HT-29 (cell line): ENCODE data around the gene MYL5. TPM values are rescaled to one million over a fixed set of nuclear protein-coding genes. Genes with fewer than 3 reads are reported as not detected.
"Not testable (repeated sequence)": the region's sequence is repeated elsewhere in the genome, so short reads cannot be mapped to it uniquely, and the experiment has no call there.

ENCODE experiments used
- DNase-seq: peaks from one replicate; pipeline ENCODE4 v3.0.0-alpha.2; 2015; ENCODE audit warnings: low spot score
- total RNA-seq: library from RNA; depleted of rRNA; stranded (reverse); fragments of >200 nt; shearing (Covaris generic); gene quantifications from 2 replicates; pipeline ENCODE4 v1.2.3, GENCODE V29; 2014

MYL5 gene
- total RNA-seq, 1 experiment from 2014 or later: 12.6 TPM

DNA sequence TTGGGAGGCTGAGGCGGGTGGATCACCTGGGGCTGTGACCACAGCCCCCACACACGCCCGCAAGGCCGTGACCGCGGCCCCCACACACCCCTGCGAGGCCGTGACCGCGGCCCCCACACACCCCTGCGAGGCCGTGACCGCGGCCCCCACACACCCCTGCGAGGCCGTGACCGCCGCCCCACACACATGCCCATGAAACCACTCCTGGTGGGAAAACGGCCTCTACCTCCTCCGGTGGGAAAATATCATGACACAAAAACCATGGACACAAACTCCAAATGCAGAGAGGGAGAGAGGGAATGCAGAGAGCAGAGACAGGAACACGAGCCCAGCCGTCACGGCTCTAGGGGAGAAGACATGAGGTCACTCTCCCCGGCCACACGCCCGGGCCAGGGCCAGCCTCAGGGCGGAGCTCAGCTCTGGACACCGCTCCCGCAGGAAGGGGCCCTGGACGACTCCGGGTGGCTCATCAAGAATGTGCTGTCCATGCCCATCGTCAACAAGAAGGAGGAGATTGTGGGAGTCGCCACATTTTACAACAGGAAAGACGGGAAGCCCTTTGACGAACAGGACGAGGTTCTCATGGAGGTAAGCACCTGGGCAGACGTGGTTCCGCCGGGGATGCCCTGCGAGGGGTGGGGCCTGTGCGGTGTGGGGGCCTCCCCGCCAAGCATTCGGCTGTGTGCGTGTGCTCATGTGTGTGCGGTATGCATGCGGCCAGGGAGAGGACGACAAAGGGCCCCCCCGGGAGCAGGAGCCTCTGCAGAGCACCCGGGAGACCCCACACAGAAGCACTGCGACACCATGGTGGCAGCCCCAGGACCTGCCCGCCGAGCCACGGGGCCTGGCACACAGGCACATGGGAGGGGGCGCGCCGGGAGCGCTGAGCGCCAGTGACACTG is 17.7 kb upstream of the MYL5 start:
- DNase-seq: no peak

DNA sequence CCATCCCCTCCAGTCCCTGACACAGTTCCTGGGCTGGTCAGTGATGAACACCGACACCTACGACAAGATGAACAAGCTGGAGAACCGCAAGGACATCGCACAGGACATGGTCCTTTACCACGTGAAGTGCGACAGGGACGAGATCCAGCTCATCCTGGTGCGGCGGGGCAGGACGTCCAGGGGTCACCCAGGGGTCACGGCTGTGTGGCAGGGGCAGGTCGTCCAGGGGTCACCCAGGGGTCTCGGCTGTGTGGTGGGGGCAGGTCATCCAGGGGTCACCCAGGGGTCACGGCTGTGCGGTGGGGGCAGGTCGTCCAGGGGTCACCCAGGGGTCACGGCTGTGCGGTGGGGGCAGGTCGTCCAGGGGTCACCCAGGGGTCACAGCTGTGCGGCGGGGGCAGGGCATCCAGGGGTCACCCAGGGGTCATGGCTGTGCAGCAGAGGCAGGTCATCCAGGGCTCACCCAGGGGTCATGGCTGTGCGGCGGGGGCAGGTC is 17.0 kb upstream of the MYL5 start:
- DNase-seq: no peak

- no peak for DNase-seq
These were observed 16.3 kb upstream of the MYL5 start for GRCh38 chr4:657834-658667.

DNA sequence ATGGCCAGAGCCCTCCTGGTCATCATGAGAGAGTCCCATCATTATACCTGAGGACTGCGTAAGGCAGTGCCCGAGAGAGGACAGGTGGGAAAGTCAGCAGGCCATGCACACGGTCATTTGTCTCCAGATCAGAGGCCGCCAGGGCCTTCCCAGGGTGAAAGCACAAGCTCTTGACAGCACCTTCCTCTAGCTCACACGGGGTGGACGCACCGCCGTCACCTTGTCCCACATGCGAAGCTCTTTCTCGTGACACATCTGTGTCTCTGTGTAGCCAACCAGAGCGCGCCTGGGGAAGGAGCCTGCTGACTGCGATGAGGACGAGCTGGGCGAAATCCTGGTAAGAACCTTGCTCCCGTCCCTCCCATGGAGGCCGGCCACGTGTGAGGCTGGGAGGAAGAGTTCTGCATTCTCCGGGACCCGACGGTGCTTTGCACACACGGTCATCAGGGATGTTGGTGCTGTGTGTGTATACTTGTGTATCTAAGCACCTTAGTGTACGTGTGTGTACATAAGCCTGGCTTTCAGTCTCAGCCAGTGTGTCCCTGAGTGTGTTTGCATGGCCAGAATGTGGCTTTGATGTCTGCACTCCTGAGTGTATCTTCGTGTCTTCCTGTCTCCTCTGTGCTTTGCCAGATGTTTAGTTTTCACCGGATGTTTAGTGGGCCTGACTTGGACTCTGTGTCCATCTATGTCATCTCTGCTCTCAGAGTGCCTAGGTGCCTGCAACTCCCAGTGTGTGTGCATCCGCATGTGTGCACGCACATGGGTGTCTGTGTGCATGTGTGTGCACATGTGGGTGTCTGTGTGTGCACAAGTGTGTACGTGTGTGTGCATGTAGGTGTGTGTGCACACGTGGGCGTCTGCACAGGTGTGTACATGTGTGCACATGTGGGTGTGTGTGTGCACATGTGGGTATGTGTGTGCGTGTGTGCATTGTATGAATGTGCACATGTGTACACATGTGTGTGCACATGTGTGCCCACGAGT is 15.4 kb upstream of the MYL5 start:
- DNase-seq: no peak

- DNase-seq: no peak
These were observed 14.5 kb upstream of the MYL5 start for GRCh38 chr4:659851-660250.

DNA sequence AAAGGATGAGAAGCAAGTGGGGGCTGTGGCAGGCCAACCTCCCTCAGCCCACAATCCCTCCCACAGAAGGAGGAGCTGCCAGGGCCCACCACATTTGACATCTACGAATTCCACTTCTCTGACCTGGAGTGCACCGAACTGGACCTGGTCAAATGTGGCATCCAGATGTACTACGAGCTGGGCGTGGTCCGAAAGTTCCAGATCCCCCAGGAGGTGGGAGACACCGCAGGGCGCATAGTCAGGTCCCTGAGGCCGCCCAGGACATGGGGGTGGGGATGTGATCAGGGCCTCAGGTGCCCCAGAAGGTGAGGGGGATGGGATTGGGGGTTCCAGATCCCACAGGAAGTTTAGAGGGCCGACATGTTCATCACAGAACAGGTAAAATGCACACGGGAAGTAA is 13.9 kb upstream of the MYL5 start:
- DNase-seq: no peak

DNA sequence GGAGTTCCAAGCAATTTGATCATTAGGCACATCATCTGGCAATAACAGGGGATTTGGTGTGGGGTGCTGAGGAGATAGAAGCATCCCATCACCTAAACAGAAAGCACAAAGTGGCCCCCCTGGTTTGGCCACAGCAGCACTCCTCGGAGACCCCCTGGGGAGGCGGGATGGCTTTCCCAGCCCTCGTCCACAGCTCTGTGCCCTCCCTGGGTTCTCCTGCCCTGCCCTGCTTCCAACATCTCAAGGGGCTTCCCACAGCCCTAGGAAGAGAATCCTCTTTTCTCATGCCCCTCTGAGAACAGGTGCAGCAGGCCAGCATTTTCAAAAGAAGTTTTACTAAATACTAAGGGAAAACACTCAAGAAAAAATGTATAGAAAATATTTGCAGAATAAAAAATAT is 13.1 kb upstream of the MYL5 start:
- DNase-seq: no peak

DNA sequence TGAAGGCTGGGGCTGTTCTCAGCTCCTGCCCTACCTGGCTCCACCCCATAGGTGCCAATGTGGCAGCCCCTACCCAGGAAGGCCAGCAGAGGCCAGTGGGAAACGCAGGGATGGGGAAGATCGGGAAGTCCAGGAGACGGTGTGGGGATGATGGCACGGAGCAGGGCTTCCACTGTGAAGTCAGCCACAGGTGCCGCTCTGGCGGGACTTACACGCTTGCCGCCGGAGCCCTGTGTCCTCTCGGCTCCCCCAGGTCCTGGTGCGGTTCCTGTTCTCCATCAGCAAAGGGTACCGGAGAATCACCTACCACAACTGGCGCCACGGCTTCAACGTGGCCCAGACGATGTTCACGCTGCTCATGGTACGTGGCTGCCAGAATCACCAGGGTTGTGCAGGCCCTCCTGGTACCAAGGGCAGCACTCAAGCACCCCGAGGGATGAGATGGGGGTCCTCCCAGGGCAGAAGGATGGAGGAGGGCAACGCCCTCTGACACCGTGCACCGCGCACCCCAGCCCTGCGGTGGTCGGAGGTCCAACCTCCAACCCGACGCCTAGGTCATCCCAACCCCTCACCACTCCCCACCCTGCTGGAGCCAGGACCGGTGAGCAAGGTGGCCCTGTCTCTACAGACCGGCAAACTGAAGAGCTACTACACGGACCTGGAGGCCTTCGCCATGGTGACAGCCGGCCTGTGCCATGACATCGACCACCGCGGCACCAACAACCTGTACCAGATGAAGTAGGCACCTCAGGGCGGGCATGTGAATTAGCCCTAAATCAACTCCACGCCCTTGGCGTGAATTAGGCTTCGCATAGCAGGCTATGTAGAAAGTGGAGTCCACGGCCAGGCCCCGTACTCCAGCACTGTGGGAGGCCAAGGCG is 12.2 kb upstream of the MYL5 start:
- DNase-seq: no peak

- no peak for DNase-seq
These were observed 11.3 kb upstream of the MYL5 start for GRCh38 chr4:663046-663437.

DNA sequence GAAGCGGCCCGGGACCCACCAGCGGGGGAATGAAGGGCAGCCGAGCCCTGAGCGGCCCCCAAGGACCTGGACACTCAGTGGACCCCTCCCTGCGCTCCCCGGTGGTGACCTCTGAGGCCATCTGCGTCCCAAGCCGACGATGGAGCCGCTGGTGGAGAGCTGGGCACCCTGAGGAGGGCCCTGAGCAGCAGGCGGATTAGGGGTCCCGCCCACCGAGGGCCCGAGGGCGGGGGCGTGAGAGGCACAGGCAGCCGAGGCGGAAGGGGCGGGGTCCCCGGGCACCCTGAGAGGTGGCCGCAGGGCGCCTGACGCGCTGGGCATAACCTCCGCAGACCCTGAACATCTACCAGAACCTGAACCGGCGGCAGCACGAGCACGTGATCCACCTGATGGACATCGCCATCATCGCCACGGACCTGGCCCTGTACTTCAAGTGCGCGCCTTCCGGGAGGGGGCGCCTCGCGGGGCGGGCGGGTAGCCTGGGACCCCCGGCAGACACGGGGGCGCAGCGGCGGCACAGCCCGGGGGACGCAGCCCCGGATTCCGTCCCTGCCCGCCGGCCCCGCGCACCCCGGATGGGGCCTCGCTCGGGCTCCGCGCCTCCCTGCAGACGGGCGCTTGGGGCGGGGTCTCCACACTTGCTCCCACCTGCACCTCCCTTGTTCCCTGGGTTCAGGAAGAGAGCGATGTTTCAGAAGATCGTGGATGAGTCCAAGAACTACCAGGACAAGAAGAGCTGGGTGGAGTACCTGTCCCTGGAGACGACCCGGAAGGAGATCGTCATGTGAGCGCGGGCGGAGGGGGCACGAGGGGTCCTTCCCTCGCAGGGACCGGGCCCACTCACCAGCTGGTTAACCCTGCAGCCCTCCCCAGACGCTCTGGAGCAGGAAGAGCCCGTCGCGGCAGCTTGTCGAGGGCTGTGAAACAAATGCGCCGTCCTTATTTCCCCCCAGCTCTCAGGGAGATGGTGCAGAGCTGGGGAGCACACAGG is 10.6 kb upstream of the MYL5 start:
- DNase-seq: no peak

DNA sequence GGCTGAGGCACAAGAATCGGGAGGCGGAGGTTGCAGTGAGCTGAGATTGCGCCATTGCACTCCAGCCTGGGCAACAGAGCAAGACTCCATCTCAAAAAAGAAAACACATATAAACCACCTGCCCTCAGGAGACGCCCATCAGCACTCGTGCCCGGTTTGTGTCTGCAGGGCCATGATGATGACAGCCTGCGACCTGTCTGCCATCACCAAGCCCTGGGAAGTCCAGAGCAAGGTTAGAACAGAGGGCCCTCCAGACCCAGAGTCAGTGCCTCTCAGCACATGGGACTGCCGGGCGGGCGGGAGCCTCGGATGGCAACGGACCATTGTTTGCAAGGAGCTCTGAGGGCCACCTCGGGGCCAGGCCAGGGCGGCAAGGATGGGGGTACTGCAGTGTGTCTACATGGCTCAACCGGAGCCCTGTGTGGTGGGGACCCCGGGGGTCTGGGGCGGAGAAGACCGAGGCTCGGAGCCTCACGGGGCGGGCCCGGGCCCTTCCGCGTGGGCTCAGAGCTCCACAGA is 9.6 kb upstream of the MYL5 start:
- DNase-seq: no peak

GRCh38 chr4:665381-665750 is 9.0 kb upstream of the MYL5 start:
- DNase-seq: no peak

DNA sequence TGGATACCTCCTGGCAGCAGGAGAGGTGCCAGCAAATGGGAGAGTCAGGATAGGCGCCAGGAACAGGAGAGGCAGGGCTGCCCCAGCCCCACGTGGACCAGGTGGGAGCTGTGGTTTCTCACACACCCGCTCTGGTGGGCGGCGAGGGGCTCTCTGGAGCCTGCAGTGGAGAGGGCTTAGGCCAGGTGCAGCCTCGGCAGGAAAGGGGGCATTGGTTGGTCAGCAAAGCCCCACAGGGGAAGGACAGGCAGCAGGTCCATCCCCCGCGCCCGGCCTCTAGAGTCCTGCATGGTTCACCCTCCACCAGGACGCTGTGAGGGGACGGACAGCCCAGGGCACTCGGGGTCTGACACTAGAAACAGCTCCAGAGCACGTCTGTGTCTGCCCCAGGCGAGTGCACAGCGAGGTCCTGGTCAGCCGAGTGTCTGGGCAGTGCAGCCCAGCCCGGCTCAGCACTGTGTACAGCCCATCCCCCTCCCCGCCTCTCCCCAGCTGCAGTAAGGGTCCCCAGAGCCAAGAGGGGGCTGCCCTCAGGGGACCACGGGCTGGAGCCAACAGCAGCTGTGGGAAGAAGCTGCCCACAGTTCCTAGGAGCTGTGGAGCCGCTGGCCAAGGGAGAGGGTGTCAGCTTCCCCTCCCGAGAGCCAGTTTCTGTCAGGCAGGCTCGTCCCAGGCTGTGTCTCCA is 8.4 kb upstream of the MYL5 start:
- DNase-seq: no peak

DNA sequence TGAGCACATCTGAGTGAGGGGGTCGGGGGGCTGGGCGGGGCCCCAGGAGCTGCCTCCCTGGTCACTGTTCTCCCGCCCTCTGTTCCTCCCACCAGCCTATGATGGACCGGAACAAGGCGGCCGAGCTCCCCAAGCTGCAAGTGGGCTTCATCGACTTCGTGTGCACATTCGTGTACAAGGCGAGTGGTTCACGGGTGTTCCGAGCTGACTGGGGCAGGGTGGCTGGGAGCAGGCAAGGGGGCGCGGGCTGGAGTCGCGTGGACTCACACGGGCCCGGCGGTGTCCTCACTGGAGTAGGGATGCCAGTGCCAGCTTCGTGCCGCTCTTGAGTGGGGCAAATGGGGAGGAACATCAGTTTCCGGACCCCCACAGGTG is 7.9 kb upstream of the MYL5 start:
- no peak for DNase-seq

GRCh38 chr4:666822-667544 is 7.4 kb upstream of the MYL5 start:
- no peak for DNase-seq

DNA sequence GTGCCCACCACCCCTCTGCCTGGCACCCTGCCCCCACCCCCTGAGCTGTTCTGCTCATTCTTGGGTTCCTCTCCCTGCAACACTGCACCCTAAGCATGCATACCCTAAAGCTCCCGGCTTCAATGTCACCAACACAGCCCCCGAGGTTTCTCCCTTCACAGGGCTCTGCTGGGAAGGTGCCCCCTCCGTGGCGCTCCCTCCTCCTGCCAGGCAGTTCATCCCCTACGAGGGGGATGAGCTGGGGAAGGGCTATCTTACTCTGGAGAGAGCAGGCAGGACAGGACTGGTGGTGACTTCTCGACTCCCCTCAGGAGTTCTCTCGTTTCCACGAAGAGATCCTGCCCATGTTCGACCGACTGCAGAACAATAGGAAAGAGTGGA is 6.8 kb upstream of the MYL5 start:
- no peak for DNase-seq

GRCh38 chr4:668219-668618 is 6.1 kb upstream of the MYL5 start:
- not testable (repeated sequence) for DNase-seq
